Naive thymus-derived CD4-positive, alpha-beta T cell (primary cell): ENCODE results near the gene PTGES2. TPM values are rescaled to one million over a fixed set of nuclear protein-coding genes. Genes with fewer than 3 reads are reported as not detected.
"Not testable (repeated sequence)": the region's sequence is repeated elsewhere in the genome, so short reads cannot be mapped to it uniquely, and the experiment has no call there.

Experiments
- ATAC-seq: fragments of 150-1000 bp; cut with Tn5 transposase; 2 replicates; pipeline ENCODE4 v1.10.0; 2021; ENCODE audit warnings: mild to moderate bottlenecking, moderate library complexity
- CTCF ChIA-PET: fragments of 350-600 bp; sonication (Branson Sonifier 250); formaldehyde crosslinking; loops from one replicate; lab custom pipeline; 2021; ENCODE audit warnings: antibody characterized with exemption; lab: Charles Lee
- POLR2A ChIA-PET: fragments of 350-600 bp; sonication (Branson Sonifier 250); formaldehyde crosslinking; loops from one replicate; lab custom pipeline; 2021; ENCODE audit warnings: antibody characterized with exemption, inconsistent platforms; lab: Charles Lee
- DNase-seq, 9 donors: peaks; one replicate each; pipeline versions ENCODE4 v3.0.0 to v3.0.0-alpha.2; 2020 to 2022; ENCODE audit warnings: mixed read lengths in 1 of 9
- H3K27ac ChIP-seq: one replicate; pipeline ENCODE4 v1.7.0; 2013; ENCODE audit warnings: mild to moderate bottlenecking, low read depth, low read length, moderate library complexity
- H3K27me3 ChIP-seq, 2 donors: one replicate each; pipeline ENCODE4 v1.7.0; 2013; ENCODE audit warnings: low read length in 2 of 2, mild to moderate bottlenecking in 2 of 2, moderate library complexity in 2 of 2; ENCODE audit not compliant: control insufficient read depth in 2 of 2, insufficient read depth in 2 of 2
- H3K36me3 ChIP-seq, 3 experiments: 1 replicate in 2 of 3; 2 replicates in 1 of 3; pipeline ENCODE4 v1.7.0; 2013; ENCODE audit warnings: low read length in 3 of 3, mild to moderate bottlenecking in 3 of 3, moderate library complexity in 1 of 3; ENCODE audit not compliant: insufficient read depth in 3 of 3, control insufficient read depth in 2 of 3
- H3K4me1 ChIP-seq, 2 donors: one replicate each; pipeline ENCODE4 v1.7.0; 2013; ENCODE audit warnings: low read length in 2 of 2, mild to moderate bottlenecking in 2 of 2, moderate library complexity in 1 of 2; ENCODE audit not compliant: control insufficient read depth in 2 of 2, insufficient read depth in 2 of 2
- H3K4me3 ChIP-seq: 2 replicates; pipeline ENCODE4 v1.7.0; 2013; ENCODE audit warnings: mild to moderate bottlenecking, low read length
- H3K9me3 ChIP-seq, 3 experiments: 1 replicate in 2 of 3; 2 replicates in 1 of 3; pipeline ENCODE4 v1.7.0; 2013; ENCODE audit warnings: low read length in 3 of 3; ENCODE audit not compliant: control insufficient read depth in 2 of 3
- H3K27ac Mint-ChIP-seq, 9 donors: one replicate each; pipeline ENCODE4 v1.8.0; 2020 to 2022; ENCODE audit warnings: mixed read lengths in 9 of 9, mild to moderate bottlenecking in 8 of 9, moderate library complexity in 5 of 9, inconsistent platforms in 2 of 9
- H3K27me3 Mint-ChIP-seq, 5 donors: one replicate each; pipeline ENCODE4 v1.8.0; 2021 to 2022; ENCODE audit warnings: mixed read lengths in 5 of 5, mild to moderate bottlenecking in 1 of 5
- H3K36me3 Mint-ChIP-seq, 5 donors: one replicate each; pipeline ENCODE4 v1.8.0; 2020 to 2022; ENCODE audit warnings: mixed read lengths in 5 of 5, mild to moderate bottlenecking in 3 of 5, inconsistent platforms in 1 of 5
- H3K4me1 Mint-ChIP-seq, 7 donors: one replicate each; pipeline ENCODE4 v1.8.0; 2020 to 2022; ENCODE audit warnings: mixed read lengths in 7 of 7, mild to moderate bottlenecking in 3 of 7, inconsistent platforms in 1 of 7
- H3K4me3 Mint-ChIP-seq, 10 donors: one replicate each; pipeline ENCODE4 v1.8.0; 2020 to 2022; ENCODE audit warnings: mild to moderate bottlenecking in 10 of 10, mixed read lengths in 10 of 10, moderate library complexity in 6 of 10, inconsistent platforms in 2 of 10
- H3K9me3 Mint-ChIP-seq, 11 donors: one replicate each; pipeline ENCODE4 v1.8.0; 2020 to 2022; ENCODE audit warnings: mixed read lengths in 11 of 11, mild to moderate bottlenecking in 4 of 11, inconsistent platforms in 1 of 11, moderate library complexity in 1 of 11
- intact Hi-C, 2 donors: fragments of 100-400 bp; cut with micrococcal nuclease; formaldehyde crosslinking; loops; one replicate each; pipeline ENCODE4 v1.15.1; 2023
- polyA plus RNA-seq, 2 donors: library from polyadenylated mRNA; unstranded; fragments of 300-500 nt; fragmentation: Illumina TruSeq; gene quantifications; one replicate each; pipeline ENCODE4 v1.2.3, GENCODE V29; 2021
- total RNA-seq, 6 experiments: library from RNA in 5 of 6; stranded (reverse) in 5 of 6; gene quantifications; 1 replicate in 5 of 6; 2 replicates in 1 of 6; pipeline ENCODE4 v1.2.3 and lab custom pipeline; 2021 to 2026

Gene PTGES2
- total and polyA plus RNA-seq, 7 experiments from 2014 or later, result 32.3 to 70.8 (median 60.8) TPM

DNA sequence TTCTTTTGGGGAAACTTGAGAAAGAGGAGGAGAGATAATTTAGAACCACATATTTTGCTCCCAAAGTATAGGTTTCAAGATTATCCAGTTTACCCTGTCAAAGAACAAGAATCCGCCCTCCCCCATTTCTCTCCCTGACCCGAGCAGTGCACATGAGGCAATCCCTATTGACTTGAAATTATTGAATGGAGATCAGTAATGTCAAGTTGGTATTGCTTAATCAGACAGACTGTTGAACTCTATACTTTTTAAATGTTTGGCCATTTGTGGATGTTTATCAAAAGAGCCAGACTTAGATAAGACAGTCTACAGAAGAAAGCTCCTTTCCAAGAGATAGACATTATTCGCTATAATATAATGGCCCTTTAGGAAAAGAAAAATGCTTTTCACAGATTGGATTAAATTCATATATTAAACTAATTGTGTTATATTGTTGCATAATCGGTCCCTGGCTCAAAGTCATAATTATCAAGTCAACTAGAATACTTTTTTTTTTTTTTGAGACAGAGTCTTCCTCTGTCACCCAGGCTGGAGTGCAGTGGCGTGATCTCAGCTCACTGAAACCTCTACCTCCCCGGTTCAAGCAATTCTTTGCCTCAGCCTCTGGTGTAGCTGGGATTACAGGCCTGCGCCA lies 54.2 kb downstream of the PTGES2 start:
- intact Hi-C loops, result loop anchor here in 1 of 2 donors (2.0 kb wide), 1 partner anchor 43 kb away; no protein-coding TSS in a partner anchor
- peaks cover 0 to 23% (median 8%) of the 10 kb centered on the region in 5 donors for H3K36me3 Mint-ChIP-seq
- ChIA-PET POLR2A (interaction anchor here (0.6 to 3.1 kb wide), 12 partner anchors 9 to 1805 kb away, joined by 3 to 28 read pairs (median 3); partner anchors contain the start of gene BBLN), CTCF (interaction anchor here (0.5 to 2.2 kb wide), 7 partner anchors 13 to 95 kb away, joined by 3 to 12 read pairs (median 4); no protein-coding TSS in a partner anchor)
- H3K4me3 ChIP-seq, result no peak overlapping the region
- ATAC-seq (no peak), DNase-seq (no peak)
- no peaks in the 10 kb centered on the region for H3K27me3 ChIP-seq
- H3K4me3 Mint-ChIP-seq, result peak overlapping the region in 7 of 10 donors; percentile 6 to 73 (median 55)
- peaks cover 51 to 73% (median 59%) of the 10 kb centered on the region in 7 donors for H3K4me1 Mint-ChIP-seq
- peaks cover 33 to 34% of the 10 kb centered on the region in 2 donors for H3K4me1 ChIP-seq
- H3K27me3 Mint-ChIP-seq, result no peaks in the 10 kb centered on the region
- H3K36me3 ChIP-seq, result peaks cover 0 to 7% (median 0%) of the 10 kb centered on the region in 3 experiments
- H3K9me3 Mint-ChIP-seq, result no peaks in the 10 kb centered on the region
- peak overlapping the region; percentile 65 to 98 (median 87) for H3K27ac Mint-ChIP-seq
- peak overlapping the region; percentile 65 for H3K27ac ChIP-seq
- no peaks in the 10 kb centered on the region for H3K9me3 ChIP-seq

DNA sequence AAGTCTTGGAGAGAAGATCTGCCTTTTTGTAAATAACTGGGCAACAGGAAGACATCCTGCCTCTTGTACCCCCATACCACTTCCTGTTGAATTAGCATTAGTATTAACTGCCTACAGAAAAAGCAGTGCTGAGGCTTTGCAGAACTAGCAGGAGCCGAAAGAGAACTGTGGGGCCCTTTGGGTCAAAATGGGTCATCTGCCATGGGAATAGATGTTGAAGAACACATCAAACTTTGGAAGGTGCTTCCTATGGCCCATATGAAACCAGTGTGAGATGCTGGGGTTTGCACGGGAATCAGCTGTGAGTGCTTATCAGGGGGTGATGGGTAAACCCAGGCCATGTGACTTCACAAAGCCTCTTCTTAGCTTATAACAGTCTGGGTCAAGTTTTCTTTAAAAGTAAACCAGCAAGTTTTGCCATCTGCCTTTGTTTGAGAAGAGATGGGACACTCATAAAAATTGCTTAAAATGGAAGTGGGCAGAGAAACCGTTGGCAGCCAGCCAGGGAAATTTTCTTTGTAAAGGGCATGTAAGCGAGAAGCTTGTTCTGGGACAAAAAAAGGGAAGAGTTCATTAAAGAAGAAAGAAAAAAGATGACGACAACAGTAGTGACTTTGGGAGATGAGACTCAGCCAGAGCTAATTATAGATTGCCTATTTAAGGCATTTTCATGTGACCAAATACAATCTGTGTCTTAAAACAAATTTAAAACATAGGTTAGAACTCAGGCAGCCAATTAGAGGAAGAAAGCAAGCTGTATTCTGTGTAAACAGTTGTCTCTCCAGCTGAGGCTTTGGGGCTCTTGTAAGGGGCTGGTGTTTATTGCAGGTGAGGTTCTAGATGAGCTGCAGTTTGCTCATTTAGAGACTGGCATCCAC lies 55.1 kb downstream of the PTGES2 start:
- H3K36me3 ChIP-seq, result peaks cover 0 to 8% (median 0%) of the 10 kb centered on the region in 3 experiments
- H3K4me3 ChIP-seq, result peak overlapping the region; percentile 39
- DNase-seq, result peak in 5 of 9 donors; percentile 29 to 49 (median 33)
- Mint-ChIP-seq H3K27ac (peak overlapping the region; percentile 83 to 98 (median 92)), H3K36me3 (peaks cover 0 to 23% (median 4%) of the 10 kb centered on the region in 5 donors), H3K27me3 (no peaks in the 10 kb centered on the region), H3K4me1 (peaks cover 42 to 64% (median 50%) of the 10 kb centered on the region in 7 donors), H3K4me3 (peak overlapping the region in 8 of 10 donors; percentile 74 to 95 (median 86)), H3K9me3 (no peaks in the 10 kb centered on the region)
- H3K27me3 ChIP-seq, result no peaks in the 10 kb centered on the region
- ChIA-PET POLR2A (interaction anchor here (0.6 to 3.1 kb wide), 23 partner anchors 9 to 259 kb away, joined by 3 to 28 read pairs (median 3); partner anchors contain the start of genes BBLN and DPM2), CTCF (interaction anchor here (0.5 to 2.2 kb wide), 9 partner anchors 14 to 112 kb away, joined by 3 to 12 read pairs (median 4); no protein-coding TSS in a partner anchor)
- intact Hi-C loops, result loop anchor here in 1 of 2 donors (1.0 to 2.0 kb wide), 2 partner anchors 11 to 44 kb away; no protein-coding TSS in a partner anchor
- peak overlapping the region; percentile 65 for H3K27ac ChIP-seq
- H3K4me1 ChIP-seq, result peaks cover 33 to 34% of the 10 kb centered on the region in 2 donors
- ATAC-seq, result no peak
- H3K9me3 ChIP-seq, result no peaks in the 10 kb centered on the region

DNA sequence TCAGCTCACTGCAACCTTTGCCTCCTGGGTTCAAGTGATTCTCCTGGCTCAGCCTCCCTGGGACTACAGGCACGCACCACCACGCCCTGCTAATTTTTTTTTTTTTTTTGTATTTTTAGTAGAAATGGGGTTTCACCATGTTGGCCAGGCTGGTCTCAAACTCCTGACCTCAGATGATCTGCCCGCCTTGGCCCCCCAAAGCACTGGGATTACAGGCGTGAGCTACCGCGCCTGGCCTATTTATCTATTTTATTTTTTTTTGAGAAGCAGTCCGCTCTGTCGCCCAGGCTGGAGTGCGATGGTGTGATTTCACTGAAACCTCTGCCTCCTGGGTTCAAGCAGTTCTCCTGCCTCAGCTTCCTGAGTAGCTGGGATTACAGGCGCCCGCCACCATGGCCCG lies 56.1 kb downstream of the PTGES2 start:
- POLR2A ChIA-PET, result interaction anchor here (0.7 to 3.1 kb wide), 10 partner anchors 16 to 134 kb away, joined by 3 to 28 read pairs (median 4); partner anchors contain the start of gene DPM2
- H3K9me3 ChIP-seq, DNase-seq, ATAC-seq, H3K27me3 ChIP-seq, intact Hi-C loops, H3K36me3 ChIP-seq, H3K27me3 Mint-ChIP-seq, H3K9me3 Mint-ChIP-seq: not testable (repeated sequence)
- Mint-ChIP-seq H3K27ac (peak overlapping the region; percentile 87 to 98 (median 92)), H3K4me1 (peaks cover 34 to 55% (median 44%) of the 10 kb centered on the region in 7 donors), H3K4me3 (peak overlapping the region in 8 of 10 donors; percentile 74 to 95 (median 86)), H3K36me3 (peaks cover 0 to 20% (median 0%) of the 10 kb centered on the region in 5 donors)
- CTCF ChIA-PET, result interaction anchor here (0.6 to 2.2 kb wide), 6 partner anchors 18 to 1795 kb away, joined by 3 to 12 read pairs (median 4); no protein-coding TSS in a partner anchor
- Histone ChIP-seq H3K27ac (peak overlapping the region; percentile 65), H3K4me1 (peaks cover 37 to 39% of the 10 kb centered on the region in 2 donors), H3K4me3 (peak overlapping the region; percentile 39)

DNA sequence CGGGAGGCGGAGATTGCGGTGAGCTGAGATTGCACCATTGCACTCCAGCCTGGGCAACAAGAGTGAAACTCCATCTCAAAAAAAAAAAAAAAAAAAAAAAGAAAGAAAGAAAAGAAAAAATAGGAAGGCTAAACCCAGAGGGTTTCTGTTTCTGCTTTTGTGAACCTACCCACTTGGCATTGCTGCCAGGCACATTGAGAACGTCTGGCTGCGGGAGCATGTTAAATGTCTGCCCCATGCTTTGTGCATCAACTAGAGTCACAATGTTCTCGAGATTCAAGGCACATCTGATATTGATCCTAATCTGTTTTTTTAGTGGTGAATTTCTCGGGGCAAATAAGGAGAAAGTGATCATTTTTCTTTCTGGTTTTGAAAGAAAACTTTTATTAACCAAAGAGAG lies 56.7 kb downstream of the PTGES2 start:
- Histone ChIP-seq H3K9me3 (no peaks in the 10 kb centered on the region), H3K27ac (peak overlapping the region; percentile 47), H3K27me3 (no peaks in the 10 kb centered on the region), H3K4me1 (peaks cover 43 to 45% of the 10 kb centered on the region in 2 donors), H3K36me3 (peaks cover 0 to 4% (median 0%) of the 10 kb centered on the region in 3 experiments), H3K4me3 (no peak overlapping the region)
- POLR2A ChIA-PET, result interaction anchor here (0.7 to 3.1 kb wide), 3 partner anchors 17 to 108 kb away, joined by 3 to 28 read pairs (median 3); no protein-coding TSS in a partner anchor
- ATAC-seq (no peak), DNase-seq (no peak)
- H3K9me3 Mint-ChIP-seq, result no peaks in the 10 kb centered on the region
- H3K36me3 Mint-ChIP-seq, result peaks cover 0 to 22% (median 0%) of the 10 kb centered on the region in 5 donors
- H3K4me1 Mint-ChIP-seq, result peaks cover 38 to 60% (median 49%) of the 10 kb centered on the region in 7 donors
- intact Hi-C loops, result no loop called here
- peak overlapping the region; percentile 75 to 98 (median 87) for H3K27ac Mint-ChIP-seq
- H3K4me3 Mint-ChIP-seq, result peak overlapping the region in 8 of 10 donors; percentile 65 to 95 (median 82)
- no peaks in the 10 kb centered on the region for H3K27me3 Mint-ChIP-seq
- CTCF ChIA-PET, result interaction anchor here (2.2 kb wide), 1 partner anchor 36 kb away, joined by 12 read pairs; no protein-coding TSS in a partner anchor

Other genes with a start within 250 kb of the PTGES2 start
- gene ST6GALNAC6, start 228.1 kb downstream of the PTGES2 start, total RNA-seq, result 100 to 1,000 TPM in 3 of 5 experiments, 10 to 100 TPM in 2; 63.0 to 125 (median 107) TPM
- gene ST6GALNAC6, start 228.1 kb downstream of the PTGES2 start, polyA plus RNA-seq, result 10 to 100 TPM; 28.3 to 34.5 TPM
- gene ST6GALNAC4, start 210.7 kb downstream of the PTGES2 start, total RNA-seq, result 10 to 100 TPM; 28.0 to 51.0 (median 36.1) TPM
- 10 to 100 TPM; 20.0 to 21.7 TPM for gene ST6GALNAC4, start 210.7 kb downstream of the PTGES2 start, polyA plus RNA-seq
- gene PIP5KL1, start 197.0 kb downstream of the PTGES2 start, total RNA-seq, result 1 to 10 TPM; 1.4 to 2.9 (median 2.1) TPM
- under 1 TPM in 1 of 2 donors, not detected in 1; 0.17 TPM for gene PIP5KL1, start 197.0 kb downstream of the PTGES2 start, polyA plus RNA-seq
- 10 to 100 TPM; 29.1 to 84.4 (median 56.8) TPM for gene DPM2, start 189.9 kb downstream of the PTGES2 start, total RNA-seq
- 10 to 100 TPM; 29.3 to 39.5 TPM for gene DPM2, start 189.9 kb downstream of the PTGES2 start, polyA plus RNA-seq
- gene EEIG1, start 146.7 kb downstream of the PTGES2 start, total RNA-seq, result 100 to 1,000 TPM; 252 to 664 (median 347) TPM
- gene EEIG1, start 146.7 kb downstream of the PTGES2 start, polyA plus RNA-seq, result 100 to 1,000 TPM; 124 to 297 TPM
- gene NAIF1, start 60.4 kb downstream of the PTGES2 start, total RNA-seq, result 10 to 100 TPM; 10.7 to 13.3 (median 11.8) TPM
- 10 to 100 TPM in 1 of 2 donors, 1 to 10 TPM in 1; 8.6 to 14.8 TPM for gene NAIF1, start 60.4 kb downstream of the PTGES2 start, polyA plus RNA-seq
- gene SLC25A25, start 59.5 kb downstream of the PTGES2 start, total RNA-seq, result 10 to 100 TPM; 12.4 to 26.3 (median 15.1) TPM
- 10 to 100 TPM in 1 of 2 donors, 1 to 10 TPM in 1; 8.4 to 14.7 TPM for gene SLC25A25, start 59.5 kb downstream of the PTGES2 start, polyA plus RNA-seq
- gene LCN2, start 21.7 kb upstream of the PTGES2 start, total RNA-seq, result not detected
- not detected for gene LCN2, start 21.7 kb upstream of the PTGES2 start, polyA plus RNA-seq
- 10 to 100 TPM; 42.7 to 87.8 (median 48.0) TPM for gene BBLN, start 32.5 kb upstream of the PTGES2 start, total RNA-seq
- 100 to 1,000 TPM in 1 of 2 donors, 10 to 100 TPM in 1; 99.2 to 102 TPM for gene BBLN, start 32.5 kb upstream of the PTGES2 start, polyA plus RNA-seq
- 100 to 1,000 TPM; 110 to 163 (median 142) TPM for gene CIZ1, start 63.8 kb upstream of the PTGES2 start, total RNA-seq
- 10 to 100 TPM; 11.2 to 38.2 TPM for gene CIZ1, start 63.8 kb upstream of the PTGES2 start, polyA plus RNA-seq
- gene DNM1, start 75.7 kb upstream of the PTGES2 start, total RNA-seq, result 1 to 10 TPM in 2 of 5 experiments, under 1 TPM in 3; 0.24 to 2.0 (median 0.94) TPM
- gene DNM1, start 75.7 kb upstream of the PTGES2 start, polyA plus RNA-seq, result under 1 TPM in 1 of 2 donors, not detected in 1; 0.24 TPM
- gene GOLGA2, start 148.3 kb upstream of the PTGES2 start, total RNA-seq, result 10 to 100 TPM; 56.5 to 76.6 (median 70.6) TPM
- gene GOLGA2, start 148.3 kb upstream of the PTGES2 start, polyA plus RNA-seq, result 1 to 10 TPM; 6.0 to 7.4 TPM
- 10 to 100 TPM in 2 of 5 experiments, 1 to 10 TPM in 3; 8.7 to 17.4 (median 9.8) TPM for gene SWI5, start 148.5 kb upstream of the PTGES2 start, total RNA-seq
- 10 to 100 TPM; 34.6 to 36.6 TPM for gene SWI5, start 148.5 kb upstream of the PTGES2 start, polyA plus RNA-seq
- gene TRUB2, start 194.7 kb upstream of the PTGES2 start, total RNA-seq, result 10 to 100 TPM; 11.5 to 27.2 (median 21.6) TPM
- 10 to 100 TPM; 19.8 to 26.3 TPM for gene TRUB2, start 194.7 kb upstream of the PTGES2 start, polyA plus RNA-seq
- gene COQ4, start 195.1 kb upstream of the PTGES2 start, total RNA-seq, result 10 to 100 TPM; 32.9 to 47.2 (median 42.4) TPM
- 10 to 100 TPM; 29.6 to 30.3 TPM for gene COQ4, start 195.1 kb upstream of the PTGES2 start, polyA plus RNA-seq
- gene SLC27A4, start 212.8 kb upstream of the PTGES2 start, total RNA-seq, result 10 to 100 TPM in 4 of 5 experiments, 1 to 10 TPM in 1; 6.4 to 20.1 (median 12.1) TPM
- gene SLC27A4, start 212.8 kb upstream of the PTGES2 start, polyA plus RNA-seq, result 1 to 10 TPM; 6.1 to 7.3 TPM
- 10 to 100 TPM; 32.3 to 72.4 (median 47.5) TPM for gene URM1, start 243.6 kb upstream of the PTGES2 start, total RNA-seq
- gene URM1, start 243.6 kb upstream of the PTGES2 start, polyA plus RNA-seq, result 10 to 100 TPM; 49.9 to 50.0 TPM